Stimulated activated CD4-positive, alpha-beta T cell treated with anti-CD3 and anti-CD28 coated beads, Interleukin-4, amount 100 ng/mL, for 48 hours (primary cell): ENCODE data around the gene RAI14.
"Not testable (repeated sequence)": the region's sequence is repeated elsewhere in the genome, so short reads cannot be mapped to it uniquely, and the experiment has no call there.

Experiments used
- DNase-seq, 2 donors: peaks; one replicate each; pipeline ENCODE4 v3.0.0-alpha.2; 2020; ENCODE audit warnings: low read depth in 2 of 2

RAI14 gene

GRCh38 chr5:34770486-34770885, 114.4 kb downstream of the RAI14 start:
- DNase-seq, result no peak

GRCh38 chr5:34771076-34771475, 114.9 kb downstream of the RAI14 start:
- no peak for DNase-seq

DNA sequence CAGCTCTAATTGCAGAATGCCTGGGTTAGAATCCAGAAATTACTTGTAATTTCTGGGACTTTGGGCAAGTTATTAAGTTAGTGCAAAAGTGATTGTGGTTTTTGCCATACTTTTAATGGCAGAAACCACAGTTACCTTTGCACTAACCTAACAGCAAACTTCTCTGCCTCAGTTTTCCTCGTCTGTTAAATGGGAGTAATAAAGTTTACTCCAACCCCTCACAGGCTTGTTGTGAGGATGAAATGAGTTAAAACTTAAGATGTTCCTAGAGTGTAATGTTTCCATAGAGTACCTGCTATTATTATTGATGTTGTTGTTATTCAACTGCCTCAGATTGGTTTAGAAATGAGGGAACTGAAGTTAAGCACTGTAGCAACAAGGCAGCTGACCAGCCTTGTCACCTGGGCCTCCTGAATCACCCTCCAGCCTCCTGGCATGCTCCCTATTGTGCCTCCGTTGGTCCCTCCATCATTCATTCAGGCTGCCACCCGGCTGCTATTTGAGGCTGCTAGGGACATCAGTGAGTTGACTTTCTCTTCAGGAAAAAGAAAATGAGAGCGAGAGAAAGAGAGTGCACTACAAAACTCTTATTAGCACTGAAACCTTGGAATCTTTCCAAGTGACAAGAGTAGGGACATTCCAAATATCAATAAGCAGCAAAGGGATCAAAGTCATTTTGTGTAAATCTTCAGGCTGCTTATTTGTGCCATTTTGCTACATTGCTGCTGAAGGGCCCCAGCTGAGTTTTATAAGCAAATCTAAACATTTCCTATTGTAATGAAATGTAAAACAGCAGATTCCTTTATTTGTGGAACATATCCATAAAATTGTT, 116.4 kb downstream of the RAI14 start:
- no peak for DNase-seq

- DNase-seq, result no peak
These were observed 118.0 kb downstream of the RAI14 start for GRCh38 chr5:34774139-34774538.

- not testable (repeated sequence) for DNase-seq
These were observed 118.5 kb downstream of the RAI14 start for GRCh38 chr5:34774678-34775077.

DNA sequence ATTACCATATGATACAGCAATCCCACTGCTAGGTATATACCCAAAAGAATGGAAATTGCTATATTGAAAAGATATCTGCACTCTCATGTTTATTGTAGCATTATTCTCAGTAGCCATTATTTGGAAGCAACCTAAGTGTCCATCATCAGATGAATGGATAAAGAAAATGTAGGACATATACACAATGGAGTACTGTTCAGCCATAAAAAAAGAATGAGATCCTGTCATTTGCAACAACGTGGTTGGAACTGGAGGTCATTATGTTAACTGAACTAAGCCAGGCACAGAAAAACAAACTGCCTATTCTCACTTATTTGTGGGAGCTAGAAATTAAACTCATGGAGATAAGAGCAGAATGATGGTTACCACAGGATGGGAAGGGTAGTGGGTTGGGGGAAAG, 119.8 kb downstream of the RAI14 start:
- DNase-seq, result no peak

- no peak for DNase-seq
These were observed 122.1 kb downstream of the RAI14 start for GRCh38 chr5:34778091-34778850.

DNA sequence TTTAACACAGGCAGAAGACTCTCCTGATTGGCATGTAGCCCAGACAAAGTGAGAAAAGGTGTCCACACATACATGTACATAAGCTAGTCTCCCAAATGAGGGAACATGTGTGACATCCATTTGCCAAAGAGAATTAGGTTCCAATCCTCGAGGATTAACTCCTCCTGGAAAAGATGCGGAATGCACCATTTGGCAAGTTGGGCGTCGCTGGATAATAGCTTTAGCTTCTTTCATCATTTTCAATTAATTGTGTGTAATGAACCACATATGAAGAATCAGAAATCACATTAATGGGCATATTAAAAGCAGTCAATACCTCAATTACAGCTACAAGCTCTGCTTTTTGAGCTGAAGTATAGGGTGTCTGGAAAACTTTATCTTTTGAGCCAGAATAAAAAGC, 127.8 kb downstream of the RAI14 start:
- not testable (repeated sequence) for DNase-seq

- no peak for DNase-seq
These were observed 130.9 kb downstream of the RAI14 start for GRCh38 chr5:34787035-34787434.

DNA sequence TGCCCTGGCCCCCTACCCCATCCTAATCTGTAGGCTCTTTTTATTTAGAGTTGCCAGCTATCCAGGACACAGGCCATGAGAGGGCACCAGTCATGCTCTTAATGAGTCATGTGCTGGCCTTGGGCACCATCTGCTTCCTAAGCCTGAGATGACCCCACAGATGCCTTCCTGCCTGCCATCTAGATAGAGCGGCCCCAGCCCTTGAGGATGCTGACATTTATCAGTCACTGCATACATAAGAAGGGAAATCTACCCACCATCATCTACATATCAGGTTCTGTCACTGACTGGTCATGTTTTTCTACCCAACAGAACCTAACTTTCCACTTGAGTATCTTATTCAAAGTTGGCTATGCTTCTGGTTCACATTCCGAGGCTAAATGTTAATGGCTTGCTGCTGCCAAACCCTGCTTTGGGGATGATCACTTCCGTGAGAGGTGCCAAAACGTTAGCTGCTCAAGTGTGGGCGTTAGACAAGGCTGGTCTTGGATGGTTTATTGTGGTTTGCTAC, 132.9 kb downstream of the RAI14 start:
- DNase-seq, result no peak

DNA sequence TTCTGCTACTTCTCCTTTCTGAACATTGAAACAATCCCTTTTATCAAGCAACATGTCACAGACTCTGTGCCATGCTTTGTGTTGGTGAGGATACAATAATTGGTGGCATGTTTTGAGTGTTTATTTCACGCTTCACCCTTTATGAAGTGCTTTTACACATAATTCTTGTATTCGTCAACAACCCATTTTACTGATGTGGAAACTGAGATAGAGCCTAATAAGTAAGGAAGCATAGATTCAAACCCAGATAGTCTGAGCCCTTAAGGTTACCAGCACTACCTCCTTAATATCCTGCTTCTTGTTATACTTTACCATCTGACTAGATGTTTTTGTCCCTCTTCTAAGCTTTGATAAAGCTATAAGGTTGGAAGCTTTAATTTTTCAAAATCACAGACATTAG, 133.5 kb downstream of the RAI14 start:
- no peak for DNase-seq

GRCh38 chr5:34790069-34790468, 133.9 kb downstream of the RAI14 start:
- no peak for DNase-seq

DNA sequence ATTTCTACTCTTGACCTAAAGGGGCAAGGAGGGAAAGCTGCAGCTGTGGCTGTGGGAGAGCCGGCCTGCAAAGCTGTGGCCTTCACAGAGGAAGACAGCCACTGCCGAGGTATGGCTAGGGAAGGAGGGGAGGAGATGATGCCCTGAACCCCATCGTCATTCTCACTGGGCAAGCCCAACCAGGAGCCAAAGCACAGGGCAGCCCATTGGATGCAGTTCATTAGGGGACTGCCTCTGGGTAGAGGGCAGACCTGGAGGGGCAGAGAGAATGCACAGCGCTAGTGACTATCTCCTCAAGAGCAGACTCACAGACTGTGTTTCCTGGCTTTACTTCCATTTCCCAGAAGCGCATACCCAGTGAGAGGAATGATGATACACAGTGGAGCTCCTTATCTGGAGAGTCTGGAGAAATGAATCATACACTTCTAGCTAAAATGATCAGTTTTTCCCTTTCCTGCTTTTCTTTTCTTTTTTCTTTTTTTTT, 135.7 kb downstream of the RAI14 start:
- DNase-seq, result no peak

GRCh38 chr5:34802834-34803563, 146.9 kb downstream of the RAI14 start:
- DNase-seq, result no peak

GRCh38 chr5:34803974-34804732, 148.0 kb downstream of the RAI14 start:
- no peak for DNase-seq

GRCh38 chr5:34804913-34805312, 148.8 kb downstream of the RAI14 start:
- no peak for DNase-seq

DNA sequence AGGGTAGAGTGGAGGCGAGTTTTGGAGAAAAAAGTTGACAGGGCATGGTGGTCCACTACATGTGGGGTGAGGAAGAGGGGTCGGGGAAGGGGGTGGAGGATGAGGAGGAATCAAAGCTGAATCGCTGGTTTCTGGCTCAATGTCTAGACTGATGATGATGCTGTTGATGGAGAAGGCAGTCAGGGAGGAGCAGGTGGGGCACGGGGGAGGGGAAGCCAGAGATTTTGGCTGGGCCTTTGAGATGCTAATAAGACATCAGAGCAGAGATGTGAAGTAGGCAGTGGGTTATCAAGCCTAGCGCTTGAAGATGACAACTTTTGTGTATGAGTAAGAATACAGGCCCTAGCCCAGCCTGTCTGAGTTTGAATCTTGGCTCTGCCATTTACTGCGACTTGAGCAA, 150.4 kb downstream of the RAI14 start:
- DNase-seq, result no peak

DNA sequence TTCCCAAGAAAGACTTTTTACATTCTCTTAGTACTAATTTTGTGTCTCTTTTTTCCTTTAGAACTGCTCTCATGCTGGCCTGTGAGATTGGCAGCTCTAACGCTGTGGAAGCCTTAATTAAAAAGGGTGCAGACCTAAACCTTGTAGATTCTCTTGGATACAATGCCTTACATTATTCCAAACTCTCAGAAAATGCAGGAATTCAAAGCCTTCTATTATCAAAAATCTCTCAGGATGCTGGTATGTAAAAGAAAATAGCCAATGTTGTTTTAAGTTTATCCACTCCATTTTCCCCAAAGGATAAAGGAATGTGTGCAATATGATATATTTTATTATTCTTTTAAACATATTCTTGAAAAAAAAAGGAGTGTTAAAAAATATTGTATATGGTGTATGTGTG, 155.6 kb downstream of the RAI14 start:
- DNase-seq, result no peak

DNA sequence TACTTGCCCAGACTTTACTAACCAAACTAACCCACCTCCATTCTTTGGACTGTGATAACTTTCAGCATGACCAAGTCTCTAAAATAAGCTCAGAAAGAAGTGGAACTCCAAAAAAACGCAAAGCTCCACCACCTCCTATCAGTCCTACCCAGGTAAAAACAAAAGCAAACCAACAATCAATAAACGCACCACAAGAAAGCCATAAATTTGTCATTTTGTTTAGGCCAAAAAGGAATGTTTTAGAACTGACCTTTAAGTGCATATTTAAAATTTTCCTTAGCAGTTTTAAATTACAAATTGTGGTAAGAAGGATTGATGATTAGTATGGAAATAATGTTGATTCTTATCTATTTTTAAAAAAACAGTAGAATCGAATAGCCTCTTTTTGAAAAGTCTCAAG, 157.4 kb downstream of the RAI14 start:
- DNase-seq, result no peak

GRCh38 chr5:34817558-34818351, 161.6 kb downstream of the RAI14 start:
- DNase-seq, result no peak

GRCh38 chr5:34818717-34819116, 162.6 kb downstream of the RAI14 start:
- DNase-seq, result no peak
